MCF 10A (cell line): ENCODE measurements around the gene SHROOM3. TPM values are rescaled to one million over a fixed set of nuclear protein-coding genes. Genes with fewer than 3 reads are reported as not detected.

Source experiments
- BruUV-seq: library from RNA; stranded (reverse); fragments of 400-500 nt; replicated peaks from 2 replicates; lab custom pipeline; 2021; lab: Mats Ljungman, UMichigan
- CTCF ChIA-PET: fragments of 300-600 bp; sonication (Branson Sonifier 250); formaldehyde crosslinking; extraction: SDS; loops from one replicate; lab custom pipeline; 2021; ENCODE audit warnings: antibody characterized with exemption, inconsistent platforms; lab: Yijun Ruan, JAX
- POLR2A ChIA-PET: fragments of 300-600, 350-650 bp; sonication (Branson Sonifier 250); formaldehyde crosslinking; extraction: SDS; loops from one replicate; lab custom pipeline; 2020; ENCODE audit warnings: antibody characterized with exemption, inconsistent platforms; lab: Yijun Ruan, JAX
- DNase-seq: peaks from one replicate; pipeline ENCODE4 v3.0.0-alpha.2; 2018; ENCODE audit not compliant: unreplicated experiment
- H3K27ac Mint-ChIP-seq: one replicate; pipeline ENCODE4 v1.8.0; 2022; ENCODE audit warnings: mild to moderate bottlenecking, low read depth, mixed read lengths; ENCODE audit not compliant: unreplicated experiment
- H3K27me3 Mint-ChIP-seq: one replicate; pipeline ENCODE4 v1.8.0; 2022; ENCODE audit warnings: mixed read lengths; ENCODE audit not compliant: insufficient read depth, unreplicated experiment
- H3K36me3 Mint-ChIP-seq: one replicate; pipeline ENCODE4 v1.8.0; 2022; ENCODE audit warnings: mild to moderate bottlenecking, moderate library complexity, mixed read lengths; ENCODE audit not compliant: insufficient read depth, unreplicated experiment
- H3K4me1 Mint-ChIP-seq: one replicate; pipeline ENCODE4 v1.8.0; 2022; ENCODE audit warnings: mixed read lengths; ENCODE audit not compliant: insufficient read depth, unreplicated experiment
- H3K4me3 Mint-ChIP-seq: one replicate; pipeline ENCODE4 v1.8.0; 2022; ENCODE audit warnings: mild to moderate bottlenecking, moderate library complexity, mixed read lengths; ENCODE audit not compliant: unreplicated experiment
- H3K9me3 Mint-ChIP-seq: one replicate; pipeline ENCODE4 v1.8.0; 2022; ENCODE audit warnings: mixed read lengths; ENCODE audit not compliant: unreplicated experiment
- CTCF ChIP-seq: fragments of 200-600 bp; IDR thresholded peaks from one replicate; pipeline ENCODE4 v1.8.0; 2022; ENCODE audit warnings: antibody characterized with exemption, mild to moderate bottlenecking; ENCODE audit not compliant: unreplicated experiment
- intact Hi-C: fragments of 100-400 bp; cut with micrococcal nuclease; formaldehyde crosslinking; loops from 2 replicates; pipeline ENCODE4 v1.14.1; 2022
- total RNA-seq: library from RNA; stranded (reverse); gene quantifications from 2 replicates; pipeline ENCODE4 v1.2.3, GENCODE V29; 2022

SHROOM3 gene
- total RNA-seq, 1 experiment from 2014 or later: 20.7 TPM

- Mint-ChIP-seq H3K4me3 (no peak overlapping the region), H3K4me1 (no peaks in the 10 kb centered on the region), H3K36me3 (no peaks in the 10 kb centered on the region), H3K27ac (peak overlapping the region; percentile 11), H3K27me3 (no peaks in the 10 kb centered on the region), H3K9me3 (peaks cover 6% of the 10 kb centered on the region)
- intact Hi-C loops: no loop called here
- POLR2A ChIA-PET: interaction anchor here (0.6 to 1.9 kb wide), 3 partner anchors 20 to 94 kb away, joined by 3 to 10 read pairs (median 3); no protein-coding TSS in a partner anchor
- CTCF ChIA-PET: interaction anchor here (0.6 to 1.0 kb wide), 2 partner anchors 58 to 151 kb away, joined by 3 read pairs; no protein-coding TSS in a partner anchor
- DNase-seq: peak; percentile 95
- no peak for TF ChIP-seq CTCF
- BruUV-seq: no TSS peak
These were observed 368.5 kb downstream of the SHROOM3 start for GRCh38 chr4:76803522-76803921.

- Mint-ChIP-seq H3K4me3 (no peak overlapping the region), H3K4me1 (no peaks in the 10 kb centered on the region), H3K36me3 (no peaks in the 10 kb centered on the region), H3K9me3 (peaks cover 6% of the 10 kb centered on the region), H3K27me3 (no peaks in the 10 kb centered on the region), H3K27ac (peak overlapping the region; percentile 11)
- ChIA-PET CTCF (interaction anchor here (1.0 kb wide), 1 partner anchor 150 kb away, joined by 3 read pairs; no protein-coding TSS in a partner anchor), POLR2A (interaction anchor here (0.6 to 1.9 kb wide), 2 partner anchors 21 to 93 kb away, joined by 3 to 10 read pairs; no protein-coding TSS in a partner anchor)
- DNase-seq: no peak
- no TSS peak for BruUV-seq
- no peak for TF ChIP-seq CTCF
- intact Hi-C loops: no loop called here
These were observed 369.1 kb downstream of the SHROOM3 start for GRCh38 chr4:76804096-76804495.

GRCh38 chr4:76806346-76806745, 371.3 kb downstream of the SHROOM3 start:
- no peak overlapping the region for H3K27ac Mint-ChIP-seq
- intact Hi-C loops: no loop called here
- POLR2A ChIA-PET: interaction anchor here (0.6 kb wide), 1 partner anchor 253 kb away, joined by 3 read pairs; no protein-coding TSS in a partner anchor
- no peaks in the 10 kb centered on the region for H3K27me3 Mint-ChIP-seq
- no TSS peak for BruUV-seq
- TF ChIP-seq CTCF: no peak
- peaks cover 6% of the 10 kb centered on the region for H3K9me3 Mint-ChIP-seq
- DNase-seq: no peak
- CTCF ChIA-PET: no interaction called here
- no peaks in the 10 kb centered on the region for H3K36me3 Mint-ChIP-seq
- H3K4me3 Mint-ChIP-seq: no peak overlapping the region
- no peaks in the 10 kb centered on the region for H3K4me1 Mint-ChIP-seq

- no peaks in the 10 kb centered on the region for H3K27me3 Mint-ChIP-seq
- ChIA-PET CTCF (no interaction called here), POLR2A (interaction anchor here (0.6 kb wide), 1 partner anchor 252 kb away, joined by 3 read pairs; no protein-coding TSS in a partner anchor)
- no peak overlapping the region for H3K27ac Mint-ChIP-seq
- no peaks in the 10 kb centered on the region for H3K36me3 Mint-ChIP-seq
- TF ChIP-seq CTCF: no peak
- H3K9me3 Mint-ChIP-seq: peaks cover 6% of the 10 kb centered on the region
- no TSS peak for BruUV-seq
- H3K4me1 Mint-ChIP-seq: no peaks in the 10 kb centered on the region
- H3K4me3 Mint-ChIP-seq: no peak overlapping the region
- no peak for DNase-seq
- intact Hi-C loops: no loop called here
These were observed 371.7 kb downstream of the SHROOM3 start for GRCh38 chr4:76806757-76807156.
